Gastroesophageal sphincter (tissue), 3 donors: ENCODE measurements around the gene SLC6A15.

Experiments
- CTCF ChIP-seq, 4 experiments: fragments of 200-600 bp in 2 of 4; fragments of 450-650 bp in 2 of 4; sonication (generic) in 1 of 4; IDR thresholded peaks; one replicate each; pipeline ENCODE4 v1.5.1; 2017 to 2019; ENCODE audit warnings: antibody characterized with exemption in 4 of 4, mild to moderate bottlenecking in 2 of 4, moderate library complexity in 2 of 4
- POLR2A ChIP-seq, 2 donors: fragments of 450-650 bp; IDR thresholded peaks; one replicate each; pipeline ENCODE4 v1.6.1; 2017; ENCODE audit warnings: antibody characterized with exemption in 2 of 2, mild to moderate bottlenecking in 2 of 2, moderate library complexity in 1 of 2
- POLR2AphosphoS5 ChIP-seq: sonication (generic); formaldehyde crosslinking; IDR thresholded peaks from one replicate; pipeline ENCODE4 v1.6.1; 2017; ENCODE audit warnings: antibody characterized with exemption

DNA sequence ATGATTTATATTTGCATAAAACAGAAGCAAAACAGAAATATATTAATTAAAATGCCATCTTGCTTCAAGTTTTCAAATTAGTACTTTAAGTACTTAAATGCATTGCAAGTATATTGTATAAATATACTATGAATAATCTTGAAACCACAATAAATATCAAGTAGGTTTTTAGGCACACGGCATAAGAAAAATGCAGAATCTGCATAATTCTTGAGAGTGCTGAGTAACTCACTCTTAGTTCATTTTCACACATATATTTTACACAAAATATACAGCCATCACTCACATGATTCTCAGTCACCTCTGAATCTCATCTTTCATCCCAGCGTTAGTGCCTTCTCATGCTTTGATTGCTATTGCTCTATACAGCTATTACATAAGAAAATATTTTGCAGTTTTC lies 51.9 kb downstream of the SLC6A15 start:
- no peak for TF ChIP-seq CTCF (IDR thresholded peaks at IDR 0.05)
- no peak for TF ChIP-seq POLR2A (IDR thresholded peaks at IDR 0.05)
- no peak for TF ChIP-seq POLR2AphosphoS5
